Breast epithelium (tissue), 3 donors: Measurements from ENCODE around the gene ABCA13.

Source experiments
- CTCF ChIP-seq, 3 donors: fragments of 450-650 bp; IDR thresholded peaks; one replicate each; pipeline ENCODE4 v1.5.1; 2016 to 2017; ENCODE audit warnings: antibody characterized with exemption in 3 of 3, mild to moderate bottlenecking in 3 of 3, moderate library complexity in 3 of 3
- POLR2A ChIP-seq: fragments of 450-650 bp; IDR thresholded peaks from one replicate; pipeline ENCODE4 v1.6.1; 2016; ENCODE audit warnings: antibody characterized with exemption, mild to moderate bottlenecking, moderate library complexity

- no peak for TF ChIP-seq CTCF (IDR thresholded peaks at IDR 0.05)
- no peak for TF ChIP-seq POLR2A
These were observed 140.9 kb downstream of the ABCA13 start for GRCh38 chr7:48312151-48312550.
